Subcutaneous abdominal adipose tissue (tissue), 5 donors: ENCODE results near the gene BRIP1.
"Not testable (repeated sequence)": the region's sequence is repeated elsewhere in the genome, so short reads cannot be mapped to it uniquely, and the experiment has no call there.

Experiments used
- H3K27ac ChIP-seq: one replicate; pipeline ENCODE4 v1.7.0; 2013; ENCODE audit warnings: low read depth, mild to moderate bottlenecking, inconsistent platforms, low read length, moderate library complexity
- H3K27me3 ChIP-seq, 5 donors: one replicate each; pipeline ENCODE4 v1.7.0; 2013; ENCODE audit warnings: low read length in 5 of 5, inconsistent platforms in 1 of 5; ENCODE audit not compliant: control insufficient read depth in 5 of 5, insufficient read depth in 4 of 5
- H3K36me3 ChIP-seq, 5 donors: one replicate each; pipeline ENCODE4 v1.7.0; 2013; ENCODE audit warnings: low read length in 5 of 5; ENCODE audit not compliant: control insufficient read depth in 5 of 5, insufficient read depth in 5 of 5
- H3K4me1 ChIP-seq, 5 donors: one replicate each; pipeline ENCODE4 v1.7.0; 2013; ENCODE audit warnings: low read length in 5 of 5, mild to moderate bottlenecking in 3 of 5, moderate library complexity in 1 of 5; ENCODE audit not compliant: control insufficient read depth in 5 of 5, insufficient read depth in 5 of 5
- H3K4me3 ChIP-seq, 5 donors: one replicate each; pipeline ENCODE4 v1.7.0; 2013; ENCODE audit warnings: low read length in 5 of 5, low read depth in 1 of 5
- H3K9ac ChIP-seq, 5 donors: one replicate each; pipeline ENCODE4 v1.7.0; 2013; ENCODE audit warnings: low read length in 5 of 5, mild to moderate bottlenecking in 4 of 5, moderate library complexity in 3 of 5
- H3K9me3 ChIP-seq, 5 donors: one replicate each; pipeline ENCODE4 v1.7.0; 2013; ENCODE audit warnings: low read length in 5 of 5; ENCODE audit not compliant: control insufficient read depth in 5 of 5
- donor health status: healthy.
- donor health status: healthy.
- donor health status: healthy.
- donor health status: healthy.
- donor health status: healthy.

Gene BRIP1

DNA sequence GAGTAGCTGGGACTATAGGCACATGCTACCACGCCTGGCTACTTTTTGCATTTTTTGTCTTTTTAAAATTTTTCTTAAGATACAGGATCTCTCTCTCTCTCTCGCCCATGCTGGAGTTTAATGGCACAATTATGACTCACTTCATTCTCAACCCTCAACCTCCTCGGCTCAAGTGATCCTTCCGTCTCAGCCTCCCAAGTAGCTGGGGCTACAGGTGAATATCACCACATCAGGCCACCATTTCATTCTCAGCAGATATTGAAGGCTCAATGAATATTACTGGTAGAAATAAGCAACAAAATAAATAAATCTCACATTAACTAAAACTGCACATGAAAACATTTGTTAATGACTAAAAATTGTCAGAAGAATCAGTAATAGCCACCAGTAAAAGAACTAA lies 41.7 kb downstream of the BRIP1 start:
- H3K4me1 ChIP-seq, result no peaks in the 10 kb centered on the region
- H3K4me3 ChIP-seq, result no peak overlapping the region
- H3K9ac ChIP-seq, result no peak overlapping the region
- H3K27ac ChIP-seq, result no peak overlapping the region
- H3K36me3 ChIP-seq, result no peaks in the 10 kb centered on the region
- H3K27me3 ChIP-seq, result no peaks in the 10 kb centered on the region
- H3K9me3 ChIP-seq, result peaks cover 0 to 2% (median 0%) of the 10 kb centered on the region in 5 donors

DNA sequence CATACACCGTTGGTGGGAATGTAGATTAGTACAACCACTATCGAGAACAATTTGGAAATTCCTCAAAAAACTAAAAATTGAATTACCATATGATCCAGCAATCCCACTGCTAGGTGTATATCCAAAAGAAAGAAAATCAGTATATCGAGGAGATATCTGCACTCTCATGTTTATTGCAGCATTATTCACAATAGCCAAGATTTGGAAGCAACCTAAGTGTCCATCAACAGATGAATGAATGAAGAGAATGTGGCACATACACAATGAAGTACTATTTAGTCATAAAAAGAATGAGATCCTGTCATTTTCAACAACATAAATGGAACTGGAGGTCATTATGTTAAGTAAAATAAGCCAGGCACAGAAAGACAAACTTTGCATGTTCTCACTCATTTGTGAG lies 44.1 kb downstream of the BRIP1 start:
- H3K9me3 ChIP-seq, H3K4me1 ChIP-seq: not testable (repeated sequence)

DNA sequence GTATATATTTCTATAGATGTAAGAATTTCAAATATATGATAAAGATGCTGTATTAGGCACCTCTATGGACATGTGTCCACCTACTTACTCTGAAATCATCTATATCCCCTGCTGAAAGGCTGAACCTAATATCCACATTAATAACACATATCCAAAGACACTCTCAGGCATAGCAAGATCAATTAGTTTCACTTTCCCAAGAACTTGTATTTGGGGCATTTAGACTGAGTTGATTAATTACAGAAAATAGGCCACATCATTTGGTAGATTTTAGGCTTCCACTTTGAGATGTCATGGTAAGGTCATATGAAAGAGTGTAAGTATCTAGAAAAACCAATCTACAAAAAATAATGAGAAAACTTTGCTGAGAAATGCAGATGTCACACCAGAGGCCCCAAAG lies 45.1 kb downstream of the BRIP1 start:
- H3K27ac ChIP-seq, result no peak overlapping the region
- peaks cover 0 to 2% (median 0%) of the 10 kb centered on the region in 5 donors for H3K9me3 ChIP-seq
- H3K36me3 ChIP-seq, result no peaks in the 10 kb centered on the region
- H3K4me1 ChIP-seq, result no peaks in the 10 kb centered on the region
- H3K9ac ChIP-seq, result no peak overlapping the region
- no peaks in the 10 kb centered on the region for H3K27me3 ChIP-seq
- no peak overlapping the region for H3K4me3 ChIP-seq

More for the DNA sequence above, 44.1 kb downstream of the BRIP1 start:
- H3K27me3 ChIP-seq, H3K4me3 ChIP-seq, H3K9ac ChIP-seq, H3K36me3 ChIP-seq, H3K27ac ChIP-seq: not testable (repeated sequence)

DNA sequence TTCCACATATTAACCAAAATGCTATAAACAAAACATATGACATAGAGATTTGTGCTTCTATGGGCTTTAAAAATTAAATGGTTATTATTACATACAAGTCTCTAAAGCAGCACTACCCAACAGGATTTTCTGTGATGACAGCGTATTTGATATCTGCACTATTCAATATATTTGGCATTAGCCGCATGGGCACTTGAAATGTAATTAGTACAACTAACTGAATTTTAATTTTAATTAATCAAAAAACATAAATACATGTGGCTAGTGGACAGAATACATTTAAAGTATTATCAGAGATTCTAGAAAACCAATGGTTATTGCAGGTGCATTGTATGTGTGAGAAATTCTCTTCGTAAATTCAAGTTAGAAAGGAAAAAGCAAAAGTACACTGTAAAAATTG lies 45.9 kb downstream of the BRIP1 start:
- no peak overlapping the region for H3K27ac ChIP-seq

DNA sequence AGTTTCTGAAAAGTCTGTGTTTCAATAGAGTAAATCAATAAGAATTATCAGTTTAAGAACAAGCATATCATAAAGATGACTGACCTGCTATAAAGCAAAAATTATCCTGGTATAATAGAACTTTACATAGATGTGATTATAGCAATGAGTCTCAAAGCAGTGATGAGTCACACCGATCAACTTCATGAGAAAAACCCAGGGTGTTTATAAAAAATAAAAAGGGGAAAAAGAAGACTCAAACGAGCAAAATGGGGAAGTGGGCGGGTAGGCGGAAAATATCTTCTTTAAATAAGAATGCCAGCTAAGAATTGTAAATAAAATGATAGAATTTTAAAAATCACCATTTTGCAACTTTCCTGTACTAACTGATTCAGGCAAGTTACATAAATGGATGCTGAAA lies 46.8 kb downstream of the BRIP1 start:
- Histone ChIP-seq H3K9ac (no peak overlapping the region), H3K27me3 (no peaks in the 10 kb centered on the region), H3K4me1 (no peaks in the 10 kb centered on the region), H3K36me3 (no peaks in the 10 kb centered on the region), H3K27ac (no peak overlapping the region), H3K4me3 (no peak overlapping the region), H3K9me3 (peaks cover 0 to 2% (median 0%) of the 10 kb centered on the region in 5 donors)

More for the DNA sequence above, 45.9 kb downstream of the BRIP1 start:
- Histone ChIP-seq H3K9me3 (peaks cover 0 to 2% (median 0%) of the 10 kb centered on the region in 5 donors), H3K36me3 (no peaks in the 10 kb centered on the region), H3K4me1 (no peaks in the 10 kb centered on the region), H3K9ac (no peak overlapping the region), H3K27me3 (no peaks in the 10 kb centered on the region), H3K4me3 (no peak overlapping the region)

DNA sequence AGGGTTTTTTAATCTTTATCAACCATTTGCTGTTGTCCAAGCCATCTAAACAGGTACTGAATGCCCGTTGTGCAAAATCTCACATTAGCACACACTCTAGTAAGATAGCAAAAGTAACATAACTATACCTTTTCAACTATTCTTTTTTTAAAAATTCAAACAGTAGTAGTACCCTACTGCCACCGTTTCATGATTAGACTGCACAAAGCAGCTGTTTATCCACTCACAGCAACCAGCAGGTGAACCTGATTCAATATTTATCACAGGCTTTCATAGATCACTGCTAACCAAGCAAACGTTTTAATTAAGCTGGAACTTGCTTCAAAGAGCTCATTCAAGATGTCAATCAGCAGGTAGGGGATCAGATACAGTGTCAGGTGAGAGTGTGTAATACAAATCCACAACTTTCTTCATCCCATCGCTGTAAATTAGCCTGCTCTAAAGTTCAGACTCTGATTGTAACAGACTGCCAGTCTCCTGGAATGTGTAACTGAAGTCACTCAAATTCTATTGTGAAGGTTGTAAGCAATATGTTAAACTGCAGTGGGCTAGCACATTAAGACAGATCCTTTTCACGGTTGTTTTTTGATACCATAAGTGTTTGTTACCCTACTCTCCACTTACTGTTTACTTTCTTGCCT lies 47.3 kb downstream of the BRIP1 start:
- no peaks in the 10 kb centered on the region for H3K9me3 ChIP-seq
- no peaks in the 10 kb centered on the region for H3K36me3 ChIP-seq
- H3K27me3 ChIP-seq, result no peaks in the 10 kb centered on the region
- H3K27ac ChIP-seq, result no peak overlapping the region
- no peaks in the 10 kb centered on the region for H3K4me1 ChIP-seq
- no peak overlapping the region for H3K4me3 ChIP-seq
- H3K9ac ChIP-seq, result no peak overlapping the region

DNA sequence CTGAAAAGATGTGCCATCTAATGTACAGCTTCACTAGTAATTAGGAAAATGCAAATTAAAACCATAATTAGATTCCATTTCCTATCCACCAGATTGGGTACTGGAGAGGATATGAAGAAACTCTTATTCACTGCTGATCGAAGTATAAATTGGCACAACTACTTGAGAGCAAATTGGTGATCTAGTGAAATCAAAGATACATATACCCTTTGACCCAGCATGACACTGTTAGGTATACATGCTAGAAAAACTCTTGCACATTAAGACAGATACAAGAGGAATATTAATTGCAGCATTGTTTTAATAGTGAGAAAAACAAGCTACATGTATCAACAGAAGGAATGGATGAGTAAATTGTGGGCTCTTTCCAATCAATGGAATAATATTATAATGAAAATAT lies 48.8 kb downstream of the BRIP1 start:
- no peak overlapping the region for H3K4me3 ChIP-seq
- H3K9ac ChIP-seq, result no peak overlapping the region
- H3K4me1 ChIP-seq, result no peaks in the 10 kb centered on the region
- H3K9me3 ChIP-seq, result no peaks in the 10 kb centered on the region
- no peaks in the 10 kb centered on the region for H3K27me3 ChIP-seq
- H3K27ac ChIP-seq, result no peak overlapping the region
- H3K36me3 ChIP-seq, result no peaks in the 10 kb centered on the region

DNA sequence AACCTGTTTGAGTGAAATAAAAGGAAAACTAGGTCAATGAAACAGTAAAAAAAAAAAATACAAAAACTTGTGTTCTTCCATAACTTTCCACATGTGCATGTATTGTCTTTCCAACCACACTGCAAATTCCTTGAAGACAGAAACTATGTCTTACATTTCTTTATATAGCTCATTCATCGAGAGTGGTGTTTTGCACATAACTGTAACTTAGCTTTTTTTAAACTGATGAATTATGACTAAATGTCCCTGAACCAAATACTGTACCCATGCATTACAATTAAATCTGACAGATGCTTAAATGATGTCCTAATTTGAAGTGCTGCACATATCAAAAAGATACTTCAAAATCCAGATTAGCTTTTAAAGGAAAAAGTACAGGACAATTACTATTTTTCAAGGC lies 50.1 kb downstream of the BRIP1 start:
- Histone ChIP-seq H3K9me3 (no peaks in the 10 kb centered on the region), H3K4me1 (no peaks in the 10 kb centered on the region), H3K27ac (no peak overlapping the region), H3K9ac (no peak overlapping the region), H3K27me3 (no peaks in the 10 kb centered on the region), H3K36me3 (no peaks in the 10 kb centered on the region), H3K4me3 (no peak overlapping the region)

DNA sequence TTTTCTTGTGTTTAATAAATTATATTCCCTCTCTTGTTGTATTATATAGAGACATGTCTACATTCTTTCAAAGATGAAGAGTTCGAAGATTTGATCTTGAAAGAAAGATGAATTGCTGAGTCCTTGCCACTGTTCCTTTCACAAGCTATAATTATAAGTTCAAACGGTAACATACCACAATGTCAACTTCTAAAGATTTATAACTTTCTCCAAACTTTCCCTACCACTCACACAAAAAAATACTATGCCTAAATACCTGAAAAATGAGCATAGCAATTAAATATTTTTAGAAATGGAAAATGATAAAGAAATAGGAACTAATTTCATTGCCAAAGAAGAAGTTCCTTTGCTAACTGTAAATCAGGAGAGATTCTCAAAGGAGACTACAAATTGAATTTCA lies 50.6 kb downstream of the BRIP1 start:
- Histone ChIP-seq H3K4me3 (no peak overlapping the region), H3K27ac (no peak overlapping the region), H3K36me3 (no peaks in the 10 kb centered on the region), H3K4me1 (no peaks in the 10 kb centered on the region), H3K9me3 (no peaks in the 10 kb centered on the region), H3K27me3 (no peaks in the 10 kb centered on the region), H3K9ac (no peak overlapping the region)

DNA sequence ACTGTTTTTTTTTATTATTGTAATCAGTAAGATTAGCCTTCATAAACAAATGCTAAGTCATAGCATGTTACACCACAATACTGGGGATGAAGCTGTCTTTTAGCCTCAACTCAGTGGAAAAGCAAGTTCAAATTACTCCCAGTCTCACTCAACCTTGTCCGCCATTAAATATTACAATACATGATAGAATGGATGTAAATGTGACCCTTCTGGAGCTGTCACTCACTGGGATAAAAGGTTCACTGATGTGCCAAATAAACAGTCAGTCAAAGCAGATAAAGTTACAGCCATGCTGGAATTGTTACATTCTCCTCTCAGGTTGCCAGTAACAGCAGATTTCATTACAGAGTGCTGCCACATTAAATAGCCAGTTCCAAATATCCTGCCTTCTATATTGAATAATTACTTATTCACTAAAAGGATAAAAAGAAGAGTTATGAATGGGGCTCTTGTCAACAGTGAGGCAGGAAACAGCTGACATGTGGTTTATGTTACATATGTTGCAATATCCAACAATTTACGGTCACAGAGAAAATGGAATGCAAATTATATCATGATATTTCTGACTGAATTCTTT lies 53.4 kb downstream of the BRIP1 start:
- H3K27me3 ChIP-seq, result no peaks in the 10 kb centered on the region
- no peaks in the 10 kb centered on the region for H3K4me1 ChIP-seq
- H3K9ac ChIP-seq, result no peak overlapping the region
- no peak overlapping the region for H3K4me3 ChIP-seq
- no peaks in the 10 kb centered on the region for H3K9me3 ChIP-seq
- H3K36me3 ChIP-seq, result no peaks in the 10 kb centered on the region
- H3K27ac ChIP-seq, result no peak overlapping the region
